DND-41 (cell line): ENCODE measurements around the gene MLLT11.

Experiments used
- CTCF ChIP-seq: IDR thresholded peaks from 2 replicates; pipeline ENCODE4 v1.5.1; 2012; ENCODE audit warnings: borderline replicate concordance, low read length, moderate library complexity, mild to moderate bottlenecking; ENCODE audit not compliant: poor library complexity, severe bottlenecking; ENCODE audit errors: extremely low read depth
- EZH2 ChIP-seq: IDR thresholded peaks from 3 replicates; pipeline ENCODE4 v1.6.1; 2012; ENCODE audit warnings: borderline replicate concordance, low read depth, mild to moderate bottlenecking, moderate library complexity, low read length, inconsistent platforms; ENCODE audit not compliant: severe bottlenecking

GRCh38 chr1:151113877-151114276 is 53.7 kb downstream of the MLLT11 start:
- TF ChIP-seq CTCF (no peak), EZH2 (no peak)
